GM19455 (cell line): Measurements from ENCODE around the gene RALGPS1.

ENCODE experiments used
- ATAC-seq: cut with Tn5 transposase; IDR thresholded peaks from one replicate; pipeline ENCODE4 v1.9.1; 2021; ENCODE audit not compliant: unreplicated experiment

RALGPS1 gene

DNA sequence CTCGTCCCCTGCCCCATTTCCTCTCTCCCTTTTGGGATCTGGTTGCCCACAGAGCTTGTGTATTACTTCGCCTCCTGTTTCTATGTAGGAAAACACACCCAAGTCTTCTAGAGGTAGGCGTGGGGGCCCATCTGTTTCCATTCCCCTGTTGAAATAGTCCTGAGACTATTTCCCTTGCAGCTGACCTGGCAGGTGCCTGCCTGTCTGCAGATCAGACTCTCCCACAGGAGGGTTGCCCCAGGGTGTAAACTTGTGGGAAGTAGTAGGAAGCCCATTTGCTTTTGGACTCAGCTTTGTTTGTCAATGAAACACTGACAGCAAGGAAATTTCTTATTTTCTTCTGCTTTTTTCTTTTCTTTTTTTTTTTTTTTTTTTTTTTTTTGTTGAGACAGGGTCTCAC is 333.7 kb downstream of the RALGPS1 start:
- no peak for ATAC-seq

DNA sequence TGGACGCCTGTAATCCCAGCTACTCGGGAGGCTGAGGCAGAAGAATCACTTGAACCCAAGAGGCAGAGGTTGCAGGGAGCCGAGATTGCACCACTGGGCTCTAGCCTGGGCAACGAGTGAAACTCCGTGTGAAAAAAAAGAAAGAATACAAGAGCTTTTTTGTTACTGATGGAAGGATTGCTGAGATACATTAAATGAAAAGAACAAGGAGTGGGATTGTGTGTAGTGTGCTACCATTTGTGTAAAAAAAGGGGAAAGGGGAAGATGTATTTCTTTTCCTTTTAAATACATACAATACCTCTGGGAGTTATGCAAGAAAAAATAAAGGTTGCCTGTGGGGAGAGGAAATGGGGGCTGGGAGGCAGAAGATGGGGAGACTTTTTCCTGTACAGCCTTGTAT is 335.3 kb downstream of the RALGPS1 start:
- ATAC-seq, result no peak

DNA sequence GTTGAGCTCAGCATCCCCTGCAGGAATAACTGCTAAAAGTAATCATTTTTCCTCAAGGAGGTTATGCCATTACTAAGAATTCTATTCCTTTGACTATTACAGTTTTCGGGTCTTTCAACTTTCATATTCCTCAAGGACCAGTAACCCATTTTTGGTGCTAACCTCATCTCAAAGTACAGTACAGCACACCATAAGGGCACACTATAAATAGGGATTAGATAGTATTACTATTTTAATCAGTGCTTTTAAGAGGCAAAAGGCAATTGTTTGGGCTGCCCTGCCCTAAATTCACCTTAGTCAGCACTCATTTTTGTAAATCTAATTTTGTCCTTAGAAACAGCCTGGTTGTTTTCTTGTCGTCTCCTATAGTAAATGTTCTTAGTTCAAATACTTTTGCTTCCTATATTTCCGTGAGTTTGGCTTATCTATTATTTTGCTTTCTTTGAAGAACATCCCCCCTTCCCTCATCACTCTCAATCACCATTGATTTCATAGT is 336.4 kb downstream of the RALGPS1 start:
- no peak for ATAC-seq

DNA sequence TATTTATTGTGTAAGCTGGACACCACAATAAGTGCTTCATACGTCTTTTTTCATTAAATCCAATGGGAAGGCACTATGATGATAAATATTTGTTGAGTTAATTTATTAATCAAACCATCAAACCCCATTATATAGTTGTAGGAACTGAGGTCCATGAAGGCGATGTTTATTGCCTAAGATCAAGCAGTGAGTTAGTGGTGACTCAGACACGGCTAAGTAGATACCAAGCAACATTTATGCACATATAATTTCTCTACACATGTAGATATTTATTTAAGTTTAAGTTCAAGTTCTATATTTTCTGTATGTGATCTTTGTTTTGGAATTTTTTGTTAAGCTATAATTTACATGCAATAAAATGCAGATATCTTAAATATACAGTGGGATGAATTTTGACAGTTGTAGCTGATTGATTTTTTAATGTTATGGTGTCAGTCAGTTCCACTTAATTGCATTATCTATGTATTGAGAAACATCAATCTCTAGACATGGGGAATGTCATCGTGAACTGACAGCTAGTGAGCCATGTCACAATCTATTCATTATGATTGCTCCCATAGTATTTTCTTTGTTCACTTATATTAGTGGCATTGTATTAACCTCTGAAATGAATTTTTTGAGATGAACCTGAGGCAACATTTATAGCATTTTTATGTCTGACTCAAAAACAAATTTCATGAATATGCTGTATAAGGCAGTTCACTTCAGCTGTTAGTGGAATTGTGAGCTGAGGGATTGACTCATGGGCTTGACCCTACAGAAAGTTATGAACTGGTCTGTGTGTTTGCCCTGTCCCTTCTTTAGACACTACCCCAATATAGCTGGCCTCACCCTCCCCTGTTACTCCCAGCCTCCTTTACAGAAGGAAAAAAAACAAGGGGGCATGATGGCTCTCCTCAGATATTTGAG is 338.1 kb downstream of the RALGPS1 start:
- ATAC-seq, result no peak

DNA sequence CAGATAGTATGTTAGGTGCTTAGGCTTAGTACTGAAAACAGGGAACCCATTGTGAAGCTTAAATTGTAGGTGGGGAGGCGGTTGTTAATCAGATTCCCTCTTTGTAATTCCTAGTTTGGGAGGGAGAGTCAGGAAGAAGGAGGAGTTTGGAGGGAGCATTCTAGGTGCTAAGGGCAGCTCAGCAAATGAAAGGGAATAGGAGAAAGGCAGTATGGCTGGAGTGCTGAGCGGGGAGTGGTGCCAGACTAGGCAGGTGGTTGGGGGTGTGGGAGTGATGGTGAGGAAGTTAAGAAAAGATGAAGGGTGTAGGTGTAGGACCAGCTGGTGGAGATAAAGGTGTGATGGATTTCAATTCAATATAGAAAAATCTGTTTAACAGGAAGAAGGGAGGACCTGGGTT is 338.9 kb downstream of the RALGPS1 start:
- no peak for ATAC-seq

DNA sequence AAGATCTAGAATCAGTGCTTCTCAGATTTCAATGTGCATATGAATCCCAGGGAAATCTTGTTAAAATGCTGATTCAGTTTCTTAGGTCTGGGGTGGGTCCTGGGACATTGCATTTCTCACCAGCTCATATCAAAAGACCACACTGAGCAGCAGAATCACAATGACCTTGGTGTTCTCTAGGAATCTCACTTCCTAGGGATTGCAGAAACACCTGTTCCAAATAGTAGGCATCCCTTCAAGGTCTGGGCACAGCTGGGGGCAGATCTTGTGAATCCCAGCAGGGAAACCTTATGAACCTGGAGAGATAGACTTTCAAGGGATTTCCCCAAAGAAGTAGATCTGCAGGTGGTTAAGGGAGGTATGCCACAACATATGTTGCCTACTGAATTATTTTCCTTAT is 341.1 kb downstream of the RALGPS1 start:
- ATAC-seq, result no peak

DNA sequence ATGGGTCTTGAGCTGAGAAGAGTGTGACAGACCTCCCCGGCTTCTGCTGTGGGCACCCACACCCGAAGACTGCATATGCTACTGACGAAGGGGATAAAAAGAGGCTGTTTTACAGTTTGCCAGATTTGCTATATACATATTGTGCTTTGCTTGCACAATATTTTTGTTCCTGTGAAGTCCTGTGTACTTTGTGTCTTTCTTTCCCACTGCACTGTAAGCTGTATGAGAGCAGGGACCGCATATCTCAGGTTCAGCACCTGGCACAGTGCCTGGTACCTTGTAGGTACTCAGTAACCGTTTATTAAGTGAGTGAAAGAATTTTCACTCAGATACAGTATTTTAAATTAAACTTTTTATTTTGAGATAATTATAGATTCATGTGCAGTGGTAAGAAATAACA is 341.7 kb downstream of the RALGPS1 start:
- ATAC-seq, result no peak

DNA sequence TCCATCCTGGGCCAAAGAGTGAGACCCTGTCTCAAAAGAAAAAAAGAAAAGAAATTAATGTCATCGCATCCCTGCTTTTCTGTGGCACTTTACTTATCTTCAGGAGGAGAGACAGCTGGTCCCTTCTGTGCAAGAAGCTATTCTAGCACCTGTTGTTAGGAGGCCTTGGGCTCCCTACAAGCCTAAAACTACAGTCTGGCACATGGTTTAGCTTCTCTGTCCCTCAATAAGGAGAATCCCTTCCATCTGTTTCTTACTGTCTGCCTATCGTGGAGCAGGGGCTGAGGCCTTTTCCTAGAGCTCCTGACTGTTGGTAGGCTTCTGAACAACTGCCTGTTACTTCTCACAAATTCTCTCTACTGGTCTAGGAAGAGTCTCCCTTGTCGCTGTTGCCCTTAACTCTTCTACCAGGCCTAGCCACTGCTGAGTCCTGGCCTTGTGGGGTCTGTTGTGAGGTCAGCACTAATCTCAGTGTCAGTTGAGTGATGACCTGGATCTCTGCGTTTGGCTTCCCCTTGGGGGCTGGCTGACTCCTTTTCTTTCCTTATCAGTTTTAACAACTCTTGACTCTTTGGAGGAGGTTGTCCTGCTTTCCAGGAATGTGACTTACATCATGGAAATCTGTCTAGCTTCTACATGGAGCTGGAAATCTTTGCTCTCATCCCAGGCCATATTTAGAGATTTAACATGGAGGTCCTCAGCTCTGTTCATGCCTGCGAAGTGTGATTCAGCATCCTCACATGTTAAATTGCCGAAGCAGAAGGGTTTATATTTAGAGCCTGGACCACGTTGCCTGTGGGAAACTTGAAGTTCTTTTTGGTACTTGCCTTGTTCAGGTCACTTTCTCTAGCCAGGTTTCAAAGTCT is 344.3 kb downstream of the RALGPS1 start:
- no peak for ATAC-seq

DNA sequence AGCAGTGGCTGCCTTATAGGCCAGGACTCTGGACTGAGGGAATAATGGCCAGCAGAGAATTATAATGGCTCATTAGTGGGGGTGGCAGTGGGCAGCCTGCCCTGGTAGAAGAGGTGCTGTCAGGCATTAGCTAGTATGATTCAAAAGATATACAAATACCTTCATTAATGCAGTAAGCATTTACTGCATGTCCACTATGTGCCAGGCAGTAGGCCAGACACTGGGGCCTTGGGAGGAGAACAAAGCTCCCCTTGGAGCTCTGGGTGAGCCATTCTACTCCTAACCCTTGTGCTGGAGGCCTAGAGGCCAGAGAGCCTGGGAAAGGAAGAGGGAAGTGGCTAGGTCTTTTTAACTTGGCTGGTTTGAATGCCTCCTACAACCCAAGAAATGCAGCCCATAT is 348.0 kb downstream of the RALGPS1 start:
- no peak for ATAC-seq

DNA sequence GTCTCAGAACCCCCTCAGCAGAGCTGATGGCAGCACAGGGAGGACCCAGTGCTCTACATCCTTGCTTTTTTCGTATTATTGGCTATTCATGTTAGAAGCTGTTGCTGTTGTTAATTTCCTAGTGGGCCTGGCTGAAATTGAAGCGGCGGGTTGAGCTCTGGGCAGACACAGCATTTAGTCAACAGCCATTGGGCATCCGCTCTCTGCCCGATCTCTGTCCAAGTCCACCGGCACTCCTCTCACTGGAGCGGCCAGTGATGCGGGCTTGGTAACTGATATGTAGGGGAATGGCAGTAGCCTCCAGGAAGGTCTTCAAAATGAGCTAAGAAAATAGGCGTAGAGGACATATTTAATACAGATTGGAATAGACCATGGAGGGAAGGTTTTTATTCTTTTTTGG is 348.7 kb downstream of the RALGPS1 start:
- ATAC-seq, result no peak

DNA sequence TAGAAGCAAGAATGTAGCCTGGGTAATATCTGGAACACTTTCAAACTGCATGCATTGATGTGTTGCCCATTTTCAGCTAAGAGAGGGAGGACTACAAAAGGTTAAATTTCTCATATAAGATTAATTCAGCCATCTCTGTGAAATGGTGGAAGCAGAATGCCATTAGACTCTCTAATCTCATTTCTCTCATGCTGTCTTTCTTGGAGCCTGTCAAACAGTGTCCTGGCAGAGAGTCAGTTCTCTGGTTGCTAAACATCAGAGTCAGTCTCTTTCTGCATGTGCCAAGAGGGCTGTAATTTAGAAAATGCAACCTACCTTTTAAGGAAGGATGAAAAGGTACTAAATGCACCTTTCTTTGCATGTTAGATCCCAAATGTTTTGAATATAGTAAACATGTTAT is 349.1 kb downstream of the RALGPS1 start:
- ATAC-seq, result no peak

DNA sequence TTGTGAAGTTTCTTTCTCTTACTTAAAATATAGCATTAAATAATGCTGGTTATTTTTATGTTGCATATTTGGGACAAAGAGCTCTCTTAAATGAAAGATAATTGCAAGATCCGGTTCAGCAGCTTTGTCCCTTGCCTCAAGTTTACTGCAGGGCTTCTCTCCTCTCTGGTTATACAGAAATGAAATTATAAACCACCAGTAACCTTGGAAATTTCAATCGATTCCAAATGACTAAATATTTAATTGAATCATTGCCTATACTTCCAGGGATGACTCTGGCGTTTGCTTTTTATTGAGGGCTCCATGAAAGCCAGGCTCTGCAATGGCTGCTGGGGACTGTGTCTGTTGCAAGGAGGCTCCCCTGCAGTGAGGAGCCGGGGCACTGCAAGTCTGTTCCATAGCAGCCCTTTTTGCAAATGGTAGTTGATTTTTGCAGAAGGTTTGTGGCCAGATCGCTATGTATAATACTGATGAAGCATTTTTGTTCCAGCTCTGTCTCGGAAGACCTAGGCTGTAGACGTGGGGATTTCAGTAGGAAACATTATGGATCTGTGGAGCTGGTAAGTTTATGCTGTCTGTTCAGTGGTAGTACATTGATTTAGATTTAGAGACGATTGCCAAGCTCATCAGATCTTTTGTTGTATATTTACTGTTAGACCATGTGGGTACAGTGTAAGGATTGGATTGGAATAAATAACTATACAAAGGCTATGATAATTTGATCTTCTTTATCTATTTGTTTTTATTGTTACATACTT is 350.1 kb downstream of the RALGPS1 start, which contains the start of gene GARNL3:
GARNL3 (plus strand) TSS at position 313 of the 758 bp plus-strand sequence; CDS start at position 417, 104 bp downstream.
- ATAC-seq, result no peak

DNA sequence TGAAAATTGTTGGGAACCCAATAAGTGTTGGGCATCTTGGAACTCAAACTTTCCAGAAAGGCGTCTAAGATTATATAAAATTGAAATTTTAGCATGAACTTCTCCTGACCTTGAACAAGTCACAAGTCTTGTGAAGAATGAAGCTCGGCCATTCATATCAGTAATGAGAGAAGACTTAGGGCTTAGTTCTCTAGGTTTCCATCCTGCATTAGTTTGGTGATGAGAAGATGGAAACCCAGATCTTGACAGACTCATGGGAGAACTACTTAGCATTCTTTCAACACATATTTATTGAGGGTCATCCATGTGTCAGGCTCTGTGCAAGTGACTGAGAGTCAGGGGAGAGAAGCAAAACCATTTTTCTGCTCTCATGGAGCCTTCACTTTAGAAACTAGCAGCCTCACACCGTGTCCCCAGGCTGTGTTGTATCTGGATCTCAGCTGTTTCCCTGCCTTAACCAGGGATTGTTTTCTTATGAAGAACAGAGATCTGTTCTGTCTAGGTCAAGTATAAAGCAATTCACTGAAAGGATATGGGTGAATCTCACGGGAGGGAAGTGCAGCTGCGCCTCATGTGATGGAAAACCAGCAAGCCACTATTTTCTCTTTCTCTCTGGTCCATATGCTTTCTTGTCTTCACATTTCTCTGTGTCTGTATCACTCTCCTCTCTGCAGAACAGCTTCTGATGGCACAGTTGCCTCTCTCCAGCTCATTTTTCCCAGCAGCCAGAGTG is 353.4 kb downstream of the RALGPS1 start:
- no peak for ATAC-seq

DNA sequence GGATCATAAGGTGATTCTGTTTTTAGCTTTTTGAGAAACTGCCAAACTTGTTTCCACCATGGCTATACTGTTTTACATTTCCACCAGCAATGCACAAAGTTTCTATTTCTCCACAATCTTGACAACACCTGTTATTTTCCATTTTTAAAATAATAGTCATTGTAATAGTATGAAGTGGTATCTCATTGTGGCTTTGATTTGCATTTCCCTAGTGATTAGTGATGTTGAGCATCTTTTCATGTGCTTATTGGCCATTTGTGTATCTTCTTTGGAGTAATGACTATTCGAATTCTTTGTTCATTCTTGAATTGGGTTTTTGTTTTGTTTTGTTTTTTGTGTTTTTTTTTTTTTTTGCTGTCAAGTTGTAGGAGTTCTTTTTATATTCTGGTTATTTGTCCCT is 354.9 kb downstream of the RALGPS1 start:
- ATAC-seq, result no peak
